Breast epithelium (tissue), 4 donors: Measurements from ENCODE around the gene SMDT1. TPM values are rescaled to one million over a fixed set of nuclear protein-coding genes. Genes with fewer than 3 reads are reported as not detected.
"Not testable (repeated sequence)": the region's sequence is repeated elsewhere in the genome, so short reads cannot be mapped to it uniquely, and the experiment has no call there.

Experiments
- DNase-seq, 2 donors: peaks; one replicate each; pipeline ENCODE4 v3.0.0-alpha.2; 2019; ENCODE audit warnings: low spot score in 2 of 2
- H3K27ac ChIP-seq, 2 donors: fragments of 200-600 bp; sonication (generic) in 1 of 2; one replicate each; pipeline ENCODE4 v1.5.1; 2016 to 2019; ENCODE audit warnings: mild to moderate bottlenecking in 1 of 2
- H3K27me3 ChIP-seq, 2 donors: fragments of 200-600 bp; sonication (generic) in 1 of 2; one replicate each; pipeline versions ENCODE4 v1.5.1 to v1.6.0; 2017 to 2019; ENCODE audit warnings: control low read depth in 1 of 2, mild to moderate bottlenecking in 1 of 2
- H3K36me3 ChIP-seq: fragments of 200-600 bp; one replicate; pipeline ENCODE4 v1.5.1; 2019
- H3K4me1 ChIP-seq, 2 donors: fragments of 200-600 bp; sonication (generic); one replicate each; pipeline ENCODE4 v1.5.1; 2016 to 2019; ENCODE audit warnings: control low read depth in 1 of 2
- H3K4me3 ChIP-seq, 3 donors: fragments of 200-600 bp; sonication (generic); 1 replicate in 2 of 3; 2 replicates in 1 of 3; pipeline ENCODE4 v1.5.1; 2016 to 2019; ENCODE audit warnings: mild to moderate bottlenecking in 3 of 3, moderate library complexity in 2 of 3
- H3K9me3 ChIP-seq, 2 donors: fragments of 200-600 bp; sonication (generic) in 1 of 2; one replicate each; pipeline ENCODE4 v1.5.1; 2016 to 2019; ENCODE audit warnings: control low read depth in 1 of 2
- POLR2A ChIP-seq: fragments of 450-650 bp; IDR thresholded peaks from one replicate; pipeline ENCODE4 v1.6.1; 2016; ENCODE audit warnings: antibody characterized with exemption, mild to moderate bottlenecking, moderate library complexity
- POLR2AphosphoS5 ChIP-seq, 3 donors: sonication (generic); formaldehyde crosslinking; IDR thresholded peaks; one replicate each; pipeline ENCODE4 v1.6.1; 2017; ENCODE audit warnings: antibody characterized with exemption in 3 of 3
- intact Hi-C: fragments of 100-400 bp; cut with DNase I; formaldehyde crosslinking; loops from one replicate; pipeline ENCODE4 v1.15.1; 2023; ENCODE audit warnings: low total_unique reads
- total RNA-seq, 3 donors: library from RNA; depleted of rRNA; stranded (reverse); fragments of >200 nt; gene quantifications; one replicate each; pipeline ENCODE4 v1.1.0, GENCODE V29; 2016
- TF ChIP-seq, protein P1 (sequence below), 3 donors: fragments of 450-650 bp; IDR thresholded peaks; one replicate each; pipeline ENCODE4 v1.5.1; 2016 to 2017; ENCODE audit warnings: antibody characterized with exemption in 3 of 3, mild to moderate bottlenecking in 3 of 3, moderate library complexity in 3 of 3

The SMDT1 gene
- total RNA-seq, 3 donors from 2014 or later = 13.9 to 19.7 (median 16.2) TPM

DNA sequence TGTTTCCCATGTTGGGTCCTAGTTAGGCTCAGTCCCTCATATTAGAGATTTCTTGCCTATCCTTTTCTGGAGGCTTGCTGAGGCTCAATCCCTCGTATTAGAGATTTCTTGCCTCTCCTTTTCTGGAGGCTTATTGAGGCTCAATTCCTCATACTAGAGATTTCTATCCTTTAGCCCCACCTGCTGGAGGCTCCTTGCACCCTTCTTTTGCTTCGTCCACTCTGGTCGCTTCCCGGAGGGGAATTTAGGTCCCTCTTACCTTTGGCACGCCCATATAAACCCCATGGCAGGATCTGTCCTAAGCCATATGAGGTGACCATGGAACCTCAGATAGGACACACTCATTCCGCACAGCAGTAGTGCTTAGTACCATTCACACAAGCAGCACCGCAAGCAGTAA, 35.2 kb downstream of the SMDT1 start:
- intact Hi-C loops = no loop called here
- peaks cover 12 to 23% of the 10 kb centered on the region in 2 donors for H3K9me3 ChIP-seq
- H3K36me3 ChIP-seq = no peaks in the 10 kb centered on the region
- H3K4me1 ChIP-seq = no peaks in the 10 kb centered on the region
- H3K4me3 ChIP-seq = no peak overlapping the region
- no peak for DNase-seq
- no peaks in the 10 kb centered on the region for H3K27me3 ChIP-seq
- H3K27ac ChIP-seq = no peak overlapping the region
- no peak for TF ChIP-seq POLR2A
- TF ChIP-seq, protein P1, sequence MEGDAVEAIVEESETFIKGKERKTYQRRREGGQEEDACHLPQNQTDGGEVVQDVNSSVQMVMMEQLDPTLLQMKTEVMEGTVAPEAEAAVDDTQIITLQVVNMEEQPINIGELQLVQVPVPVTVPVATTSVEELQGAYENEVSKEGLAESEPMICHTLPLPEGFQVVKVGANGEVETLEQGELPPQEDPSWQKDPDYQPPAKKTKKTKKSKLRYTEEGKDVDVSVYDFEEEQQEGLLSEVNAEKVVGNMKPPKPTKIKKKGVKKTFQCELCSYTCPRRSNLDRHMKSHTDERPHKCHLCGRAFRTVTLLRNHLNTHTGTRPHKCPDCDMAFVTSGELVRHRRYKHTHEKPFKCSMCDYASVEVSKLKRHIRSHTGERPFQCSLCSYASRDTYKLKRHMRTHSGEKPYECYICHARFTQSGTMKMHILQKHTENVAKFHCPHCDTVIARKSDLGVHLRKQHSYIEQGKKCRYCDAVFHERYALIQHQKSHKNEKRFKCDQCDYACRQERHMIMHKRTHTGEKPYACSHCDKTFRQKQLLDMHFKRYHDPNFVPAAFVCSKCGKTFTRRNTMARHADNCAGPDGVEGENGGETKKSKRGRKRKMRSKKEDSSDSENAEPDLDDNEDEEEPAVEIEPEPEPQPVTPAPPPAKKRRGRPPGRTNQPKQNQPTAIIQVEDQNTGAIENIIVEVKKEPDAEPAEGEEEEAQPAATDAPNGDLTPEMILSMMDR (IDR thresholded peaks at IDR 0.05) = no peak
- no peak for TF ChIP-seq POLR2AphosphoS5 (IDR thresholded peaks at IDR 0.05)

DNA sequence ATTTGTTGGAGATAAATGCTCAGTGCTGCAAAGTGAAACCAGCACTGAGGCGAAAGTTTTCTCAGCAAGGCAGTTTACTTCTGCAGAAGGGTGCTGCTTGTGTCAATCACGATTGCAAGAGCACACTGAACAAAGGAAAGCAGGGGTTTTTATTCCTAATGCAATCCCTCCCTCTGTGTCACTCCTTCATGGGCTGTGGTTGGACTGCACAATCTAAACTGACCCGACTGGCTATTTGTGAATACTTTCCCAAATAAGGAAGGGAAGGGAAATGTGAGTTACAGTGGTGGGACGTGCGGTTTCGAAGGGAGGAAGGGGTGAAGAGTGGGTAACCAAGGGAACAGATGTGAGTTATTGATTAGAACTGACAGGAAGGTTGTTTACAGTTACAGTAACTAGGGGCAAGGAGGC, 35.9 kb downstream of the SMDT1 start:
- H3K4me1 ChIP-seq = not testable (repeated sequence)

DNA sequence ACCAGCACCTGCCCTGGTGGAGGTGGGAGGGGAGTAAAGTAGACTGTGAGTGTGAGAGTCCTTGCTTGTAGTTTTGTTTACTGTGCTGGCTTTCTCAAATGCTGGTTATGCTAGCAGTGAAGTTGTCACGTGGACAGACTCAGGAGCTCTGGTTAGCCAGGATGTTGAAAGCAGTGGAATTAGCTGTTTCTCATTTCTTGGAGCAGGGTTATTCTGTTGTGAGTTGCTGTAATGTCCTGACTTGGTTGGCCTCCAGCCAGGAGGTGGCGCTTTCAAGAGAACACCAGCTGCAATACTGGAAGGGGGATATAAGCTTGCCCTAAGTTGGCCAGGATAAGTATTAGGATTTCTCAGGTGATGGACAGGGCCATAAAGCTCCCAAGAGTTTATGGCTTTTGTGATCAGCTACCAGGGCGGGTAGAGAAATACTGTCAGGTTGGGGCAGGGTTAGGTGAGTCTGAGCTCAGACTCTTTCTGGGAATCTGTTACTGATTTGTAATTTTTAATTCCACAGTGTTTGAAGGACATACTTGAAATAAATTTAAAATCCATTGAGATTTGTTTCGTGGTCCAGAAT, 37.4 kb downstream of the SMDT1 start:
- H3K27ac ChIP-seq = no peak overlapping the region
- no peak overlapping the region for H3K4me3 ChIP-seq
- H3K9me3 ChIP-seq = peaks cover 12 to 23% of the 10 kb centered on the region in 2 donors
- no peaks in the 10 kb centered on the region for H3K27me3 ChIP-seq
- H3K36me3 ChIP-seq = no peaks in the 10 kb centered on the region
- TF ChIP-seq POLR2AphosphoS5 (IDR thresholded peaks at IDR 0.05) (no peak), POLR2A (no peak)
- TF ChIP-seq, protein P1 (IDR thresholded peaks at IDR 0.05) = no peak
- no peak for DNase-seq
- intact Hi-C loops = no loop called here
- H3K4me1 ChIP-seq = no peaks in the 10 kb centered on the region

More for the DNA sequence above, 35.9 kb downstream of the SMDT1 start:
- DNase-seq, H3K36me3 ChIP-seq, H3K4me3 ChIP-seq, H3K27me3 ChIP-seq, H3K27ac ChIP-seq, intact Hi-C loops: not testable (repeated sequence)
- H3K9me3 ChIP-seq = peaks cover 12 to 23% of the 10 kb centered on the region in 2 donors

DNA sequence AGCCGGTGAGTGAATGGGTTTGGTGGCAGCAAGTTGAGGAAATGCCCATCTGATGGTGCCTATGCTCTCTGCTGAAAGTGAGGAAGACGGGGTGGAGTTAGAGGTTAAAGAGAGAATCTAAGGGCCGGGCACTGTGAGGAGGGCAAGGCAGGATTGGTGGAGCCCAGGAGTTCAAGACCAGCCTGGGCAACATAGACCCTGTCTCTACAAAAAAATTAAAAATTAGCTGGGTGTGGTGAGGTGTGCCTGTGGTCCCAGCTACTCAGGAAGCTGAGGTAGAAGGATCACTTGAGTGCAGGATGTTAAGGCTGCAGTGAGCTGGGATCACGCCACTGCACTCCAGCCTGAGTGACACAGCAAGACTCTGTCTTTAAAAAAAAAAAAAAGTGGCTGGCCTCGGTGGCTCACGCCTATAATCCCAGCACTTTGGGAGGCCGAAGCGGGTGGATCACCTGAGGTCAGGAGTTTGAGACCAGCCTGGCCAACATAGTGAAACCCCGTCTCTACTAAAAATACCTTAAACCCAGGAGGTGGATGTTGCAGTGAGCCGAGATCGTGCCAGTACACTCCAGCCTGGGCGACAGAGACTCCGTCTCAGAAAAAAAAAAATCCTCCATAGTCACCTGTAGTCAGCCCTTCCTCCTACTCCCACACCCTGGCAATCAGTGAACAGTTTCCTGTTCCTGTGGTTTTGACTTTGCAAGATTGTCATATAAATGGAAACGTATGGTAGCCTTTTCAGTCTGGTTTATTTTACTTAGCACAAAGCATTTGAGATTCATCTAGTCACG, 40.9 kb downstream of the SMDT1 start:
- H3K4me1 ChIP-seq, DNase-seq, H3K4me3 ChIP-seq, H3K27ac ChIP-seq, intact Hi-C loops, H3K36me3 ChIP-seq, H3K27me3 ChIP-seq: not testable (repeated sequence)
- H3K9me3 ChIP-seq = peaks cover 3 to 11% of the 10 kb centered on the region in 2 donors

DNA sequence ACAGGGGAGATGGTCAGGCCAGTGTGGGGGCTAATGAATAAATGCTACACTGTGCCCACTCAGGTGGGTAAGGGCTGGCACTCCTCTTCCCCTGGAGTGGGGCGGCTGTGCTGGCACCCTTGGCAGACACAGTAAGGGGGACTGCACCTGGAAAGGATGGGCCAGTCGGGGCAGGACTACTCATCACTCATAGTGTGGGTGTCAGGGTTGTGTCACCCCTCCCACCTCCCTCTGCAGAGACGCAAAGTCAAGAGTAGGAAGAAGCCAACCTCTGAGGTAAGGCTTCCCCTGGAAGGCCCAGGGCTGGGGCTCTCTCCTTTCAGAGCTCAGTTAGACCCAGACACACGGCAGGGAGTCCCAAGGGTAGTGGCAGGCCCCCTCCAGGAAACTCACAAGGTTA, 44.0 kb downstream of the SMDT1 start:
- intact Hi-C loops, H3K9me3 ChIP-seq, H3K36me3 ChIP-seq, H3K4me3 ChIP-seq, H3K27ac ChIP-seq, DNase-seq, H3K4me1 ChIP-seq, H3K27me3 ChIP-seq: not testable (repeated sequence)

DNA sequence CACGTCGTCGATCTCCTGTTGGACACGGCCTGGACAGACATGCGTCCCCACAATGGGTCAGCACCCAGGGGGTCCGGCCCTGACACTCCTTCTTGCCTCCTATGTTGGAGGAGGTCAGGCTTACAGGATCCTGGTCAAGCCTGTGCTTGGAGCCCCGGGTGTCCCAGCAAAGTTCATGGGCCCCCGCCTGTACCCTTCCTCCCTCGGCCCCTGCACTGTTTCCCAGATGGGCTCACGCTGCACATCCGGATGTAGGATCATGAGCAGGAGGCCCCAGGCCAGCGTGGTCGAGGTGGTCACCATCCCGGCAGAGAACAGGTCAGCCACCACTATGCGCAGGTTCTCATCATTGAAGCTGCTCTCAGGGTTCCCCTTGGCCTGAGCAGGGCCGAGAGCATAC, 48.1 kb downstream of the SMDT1 start:
- no peaks in the 10 kb centered on the region for H3K9me3 ChIP-seq
- H3K27ac ChIP-seq = no peak overlapping the region
- DNase-seq = no peak
- H3K4me3 ChIP-seq = no peak overlapping the region
- no peaks in the 10 kb centered on the region for H3K4me1 ChIP-seq
- no peaks in the 10 kb centered on the region for H3K36me3 ChIP-seq
- TF ChIP-seq POLR2AphosphoS5 (IDR thresholded peaks at IDR 0.05) = no peak
- no peak for TF ChIP-seq POLR2A
- TF ChIP-seq, protein P1 (IDR thresholded peaks at IDR 0.05) = no peak
- no peaks in the 10 kb centered on the region for H3K27me3 ChIP-seq
- intact Hi-C loops = no loop called here

DNA sequence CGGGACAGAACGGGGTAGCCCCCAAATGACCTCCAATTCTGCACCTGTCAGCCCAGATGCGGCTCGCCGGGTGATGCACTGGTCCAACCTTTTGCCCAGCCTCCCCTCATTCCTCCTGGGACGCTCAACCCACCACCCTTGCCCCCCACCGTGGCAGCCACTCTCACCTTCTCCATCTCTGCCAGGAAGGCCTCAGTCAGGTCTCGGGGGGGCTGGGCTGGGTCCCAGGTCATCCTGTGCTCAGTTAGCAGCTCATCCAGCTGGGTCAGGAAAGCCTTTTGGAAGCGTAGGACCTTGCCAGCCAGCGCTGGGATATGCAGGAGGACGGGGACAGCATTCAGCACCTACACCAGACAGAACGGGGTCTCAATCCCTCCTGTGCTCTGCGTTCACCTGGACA, 48.5 kb downstream of the SMDT1 start:
- intact Hi-C loops = not testable (repeated sequence)

DNA sequence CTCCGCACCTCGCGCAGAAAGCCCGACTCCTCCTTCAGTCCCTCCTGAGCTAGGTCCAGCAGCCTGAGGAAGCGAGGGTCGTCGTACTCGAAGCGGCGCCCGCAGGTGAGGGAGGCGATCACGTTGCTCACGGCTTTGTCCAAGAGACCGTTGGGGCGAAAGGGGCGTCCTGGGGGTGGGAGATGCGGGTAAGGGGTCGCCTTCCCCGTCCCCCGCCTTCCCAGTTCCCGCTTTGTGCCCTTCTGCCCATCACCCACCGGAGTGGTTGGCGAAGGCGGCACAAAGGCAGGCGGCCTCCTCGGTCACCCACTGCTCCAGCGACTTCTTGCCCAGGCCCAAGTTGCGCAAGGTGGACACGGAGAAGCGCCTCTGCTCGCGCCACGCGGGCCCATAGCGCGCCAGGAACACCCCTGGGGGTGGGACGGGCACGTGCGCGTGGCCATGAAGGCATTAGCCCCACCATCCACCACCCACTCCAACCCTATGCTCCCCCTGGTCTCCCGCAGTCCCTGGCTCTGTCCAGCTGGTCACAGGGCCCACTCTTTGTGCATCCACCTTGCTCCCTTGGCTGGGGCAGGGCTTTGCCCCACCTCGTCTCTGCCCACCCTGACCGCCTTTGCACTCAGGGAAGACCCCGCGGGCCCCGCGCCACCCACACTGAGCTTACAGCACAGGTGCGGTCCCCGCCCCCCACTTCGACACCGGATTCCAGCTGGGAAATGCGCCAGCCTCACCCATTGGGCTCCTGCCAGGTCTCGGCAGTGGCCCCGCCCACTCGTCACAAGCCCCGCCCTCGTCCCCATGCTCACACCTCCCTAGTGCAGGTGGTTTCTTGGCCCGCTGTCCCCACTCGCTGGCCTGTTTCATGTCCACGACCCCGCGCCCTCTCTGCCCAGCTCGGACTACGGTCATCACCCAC, 49.5 kb downstream of the SMDT1 start:
- H3K4me3 ChIP-seq, H3K4me1 ChIP-seq, H3K27me3 ChIP-seq, H3K27ac ChIP-seq, intact Hi-C loops, H3K9me3 ChIP-seq, H3K36me3 ChIP-seq: not testable (repeated sequence)
- peak in 1 of 2 donors; percentile 52 for DNase-seq

More for the DNA sequence above, 48.5 kb downstream of the SMDT1 start:
- not testable (repeated sequence) for H3K27me3 ChIP-seq, DNase-seq, H3K27ac ChIP-seq, H3K36me3 ChIP-seq, H3K4me1 ChIP-seq, H3K9me3 ChIP-seq, H3K4me3 ChIP-seq

DNA sequence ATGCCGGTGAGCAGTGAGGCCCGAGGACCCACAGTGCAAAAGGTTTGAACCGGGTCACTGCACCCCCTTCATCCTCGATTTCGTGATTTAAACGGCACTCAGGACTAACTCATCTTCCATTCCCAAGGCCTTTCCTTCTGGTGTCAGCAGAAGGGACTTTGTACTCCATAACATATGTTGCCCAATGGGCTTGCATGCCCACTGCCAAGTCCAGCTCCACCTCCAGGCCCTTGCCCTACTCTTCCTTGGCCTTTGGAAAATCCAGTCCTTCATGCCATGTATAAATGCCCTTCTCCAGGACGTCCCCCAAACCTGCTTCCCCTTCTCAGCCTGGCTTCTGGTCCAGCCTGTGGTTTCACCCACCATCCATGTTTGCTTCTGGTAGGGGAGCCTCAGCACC, 50.7 kb downstream of the SMDT1 start:
- H3K27ac ChIP-seq, DNase-seq, H3K4me1 ChIP-seq, H3K4me3 ChIP-seq, intact Hi-C loops, H3K27me3 ChIP-seq, H3K36me3 ChIP-seq, H3K9me3 ChIP-seq: not testable (repeated sequence)
